PC-9 (cell line): Measurements from ENCODE around the gene MACROD1.

Experiments
- CTCF ChIP-seq: fragments of 200-600 bp; sonication (generic); conservative IDR thresholded peaks from 2 replicates; pipeline ENCODE4 v1.6.1; 2017; ENCODE audit warnings: mixed run types, antibody characterized with exemption, mild to moderate bottlenecking, moderate library complexity
- EZH2 ChIP-seq: fragments of 200-600 bp; sonication (generic); IDR thresholded peaks from 2 replicates; pipeline ENCODE4 v1.8.0; 2017; ENCODE audit warnings: antibody characterized with exemption, low read depth

DNA sequence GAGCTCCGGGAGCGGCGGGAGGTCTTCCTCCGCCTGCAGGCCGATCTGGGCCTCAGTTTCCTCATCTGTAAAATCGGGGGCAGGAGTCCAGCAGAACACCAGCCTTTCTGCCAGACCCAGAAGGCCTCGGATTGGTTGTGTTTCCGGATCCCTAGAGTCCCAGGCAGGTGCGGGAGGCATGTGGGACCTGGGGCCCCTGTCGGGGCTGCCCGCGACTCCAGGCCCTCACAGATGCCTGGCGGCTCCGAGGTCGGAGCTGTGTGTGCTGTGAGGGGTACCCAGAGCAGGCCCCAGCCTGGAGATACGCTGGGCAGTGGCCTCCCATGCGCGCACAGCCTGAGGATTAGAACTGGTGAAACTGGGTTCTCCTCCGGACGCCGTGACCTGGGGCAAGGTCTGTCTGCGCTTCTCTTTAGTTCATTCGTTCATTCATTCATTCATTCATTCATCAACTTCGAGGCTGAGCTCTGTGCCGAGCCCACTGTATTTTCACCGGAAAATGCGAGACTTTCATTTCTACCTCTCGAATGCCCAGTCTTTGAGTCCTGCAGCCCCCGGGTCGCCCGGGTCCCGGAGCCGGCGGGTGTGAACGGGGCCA is 105.6 kb downstream of the MACROD1 start:
- TF ChIP-seq CTCF = no peak
- TF ChIP-seq EZH2 = no peak
